ENCODE data around the gene PTGDS. TPM values are rescaled to one million over a fixed set of nuclear protein-coding genes. Genes with fewer than 3 reads are reported as not detected.

PTGDS gene
- total and polyA plus RNA-seq, 9 of the 15 experiments (the other 6 are each of a cell fraction or from before 2014, with no cell fraction given): 0.46 to 7.1 (median 2.0) TPM

DNA sequence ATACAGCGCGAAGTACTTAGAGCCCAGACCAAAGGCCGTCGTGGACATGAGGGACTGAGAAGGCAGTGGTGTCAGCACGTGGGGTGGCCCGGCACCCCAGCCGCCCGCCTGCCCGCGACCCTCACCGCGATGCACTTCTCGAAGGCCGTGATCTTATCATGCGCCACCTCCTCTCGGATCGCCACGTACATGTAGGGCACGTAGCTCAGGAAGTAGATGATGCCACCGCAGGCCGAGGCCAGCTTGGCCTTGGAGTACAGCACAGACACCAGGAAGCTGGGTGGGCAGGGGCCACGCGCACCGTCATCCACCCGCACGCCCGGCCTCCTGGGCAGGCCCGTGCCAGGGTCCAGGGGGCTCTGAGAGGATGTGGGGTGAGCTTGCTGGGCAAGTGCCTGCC lies 39.8 kb downstream of the PTGDS start:
- POLR2A ChIA-PET: no interaction called here
- 94% methylated on average over 26 of the region's 28 CpGs for WGBS (ENCODE audit: insufficient coverage, low coverage, missing lambda C conversion rate)

DNA sequence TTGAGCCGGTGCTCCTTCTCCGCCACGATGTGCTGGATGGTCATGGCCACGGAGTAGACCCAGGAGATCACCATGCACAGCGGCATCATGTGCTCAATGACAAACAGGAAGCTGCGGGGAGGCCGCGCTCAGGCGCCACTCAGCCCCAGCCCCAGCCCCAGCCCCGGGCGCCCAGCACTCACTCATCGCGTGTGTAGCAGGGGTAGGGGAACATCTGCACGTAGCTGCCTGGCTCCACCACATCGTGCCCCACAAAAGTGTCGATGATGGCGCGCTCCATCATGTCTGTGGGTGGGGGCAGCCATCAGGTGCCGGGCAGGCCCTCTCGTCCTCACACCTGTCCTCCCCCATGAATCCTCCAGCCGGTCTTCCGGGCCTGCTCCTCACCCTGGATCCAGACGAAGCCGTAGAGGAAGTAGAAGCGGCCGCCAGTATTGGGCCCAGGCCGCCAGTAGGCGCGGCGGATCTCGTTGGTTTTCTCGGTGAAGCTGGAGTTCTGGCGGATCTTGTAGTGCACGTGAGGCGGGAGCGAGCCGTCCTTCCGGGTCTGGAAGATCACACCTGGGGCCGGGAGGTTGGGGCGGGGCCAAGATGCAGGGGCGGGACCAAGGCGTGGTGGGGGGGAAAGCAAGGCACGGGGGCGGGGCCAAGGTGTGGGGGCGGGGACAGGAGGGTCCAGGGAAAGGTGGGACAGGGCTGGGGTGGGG lies 40.6 kb downstream of the PTGDS start:
- in situ Hi-C loops (cut with MboI): no loop called here
- H3K4me2 ChIP-seq (ENCODE audit: insufficient read depth, low read length): no peak overlapping the region
- DNase-seq (ENCODE audit: extremely low read depth in 1 of 4, low spot score in 3 of 4): peak in 2 of 4 experiments; percentile 32 to 47
- H3K79me2 ChIP-seq (ENCODE audit: control insufficient read depth, insufficient read depth, low read length): no peaks in the 10 kb centered on the region
- H3K4me1 ChIP-seq (replicated peaks in 1 of 2; ENCODE audit: control insufficient read depth in 2 of 2, insufficient read depth in 2 of 2, low read length in 2 of 2): peaks cover 4 to 74% of the 10 kb centered on the region in 2 experiments; a peak in 4 of 5 replicates
- WGBS (ENCODE audit: insufficient coverage, low coverage, missing lambda C conversion rate): 96% methylated on average over 22 of the region's 45 CpGs
- H3K27me3 ChIP-seq (ENCODE audit: control insufficient read depth in 2 of 2, insufficient read depth in 2 of 2, low read length in 2 of 2): no peaks in the 10 kb centered on the region
- BruUV-seq (replicated peaks): no TSS peak
- no peaks in the 10 kb centered on the region for H3K9me1 ChIP-seq (ENCODE audit: control insufficient read depth, insufficient read depth, low read length)
- TF ChIP-seq PTRF (tag; IDR thresholded peaks at IDR 0.05): no peak
- TF ChIP-seq, protein P1, sequence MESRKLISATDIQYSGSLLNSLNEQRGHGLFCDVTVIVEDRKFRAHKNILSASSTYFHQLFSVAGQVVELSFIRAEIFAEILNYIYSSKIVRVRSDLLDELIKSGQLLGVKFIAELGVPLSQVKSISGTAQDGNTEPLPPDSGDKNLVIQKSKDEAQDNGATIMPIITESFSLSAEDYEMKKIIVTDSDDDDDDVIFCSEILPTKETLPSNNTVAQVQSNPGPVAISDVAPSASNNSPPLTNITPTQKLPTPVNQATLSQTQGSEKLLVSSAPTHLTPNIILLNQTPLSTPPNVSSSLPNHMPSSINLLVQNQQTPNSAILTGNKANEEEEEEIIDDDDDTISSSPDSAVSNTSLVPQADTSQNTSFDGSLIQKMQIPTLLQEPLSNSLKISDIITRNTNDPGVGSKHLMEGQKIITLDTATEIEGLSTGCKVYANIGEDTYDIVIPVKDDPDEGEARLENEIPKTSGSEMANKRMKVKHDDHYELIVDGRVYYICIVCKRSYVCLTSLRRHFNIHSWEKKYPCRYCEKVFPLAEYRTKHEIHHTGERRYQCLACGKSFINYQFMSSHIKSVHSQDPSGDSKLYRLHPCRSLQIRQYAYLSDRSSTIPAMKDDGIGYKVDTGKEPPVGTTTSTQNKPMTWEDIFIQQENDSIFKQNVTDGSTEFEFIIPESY (CRISPR knock-in tag; IDR thresholded peaks at IDR 0.05): peak; percentile 94
- H2AFZ ChIP-seq (ENCODE audit: low read depth, low read length): no peak overlapping the region
- ChIA-PET POLR2A (no interaction called here), CTCF (ENCODE audit: low intra/inter-chr PET ratio) (no interaction called here)
- H3K9me3 ChIP-seq (replicated peaks; ENCODE audit: control insufficient read depth, insufficient read depth, low read depth, low read length): no peaks in the 10 kb centered on the region
- no peak for ATAC-seq
- H4K20me1 ChIP-seq (replicated peaks; ENCODE audit: control insufficient read depth, insufficient read depth, low read length): 0 out of 2 replicates have a peak, but pooled peaks cover 5% of the 10 kb centered on the region
- no peak overlapping the region for H3K9ac ChIP-seq (ENCODE audit: insufficient read depth in 1 of 2, low read depth in 2 of 2, low read length in 2 of 2)
- H3K4me3 ChIP-seq: no peak overlapping the region
- no peak for FAIRE-seq
- H3K27ac ChIP-seq (ENCODE audit: extremely low read depth, low read depth, low read length): no peak overlapping the region
- H3K36me3 ChIP-seq (ENCODE audit: control insufficient read depth, insufficient read depth, low read length): no peaks in the 10 kb centered on the region
- intact Hi-C loops (cut with micrococcal nuclease): no loop called here

More for the DNA sequence above, 39.8 kb downstream of the PTGDS start:
- Histone ChIP-seq H3K27ac (ENCODE audit: extremely low read depth, low read depth, low read length) (no peak overlapping the region), H3K79me2 (ENCODE audit: control insufficient read depth, insufficient read depth, low read length) (no peaks in the 10 kb centered on the region), H3K4me3 (no peak overlapping the region), H3K27me3 (ENCODE audit: control insufficient read depth in 2 of 2, insufficient read depth in 2 of 2, low read length in 2 of 2) (no peaks in the 10 kb centered on the region), H3K9me1 (ENCODE audit: control insufficient read depth, insufficient read depth, low read length) (no peaks in the 10 kb centered on the region), H4K20me1 (replicated peaks; ENCODE audit: control insufficient read depth, insufficient read depth, low read length) (0 out of 2 replicates have a peak, but pooled peaks cover 5% of the 10 kb centered on the region), H3K36me3 (ENCODE audit: control insufficient read depth, insufficient read depth, low read length) (no peaks in the 10 kb centered on the region), H3K4me2 (ENCODE audit: insufficient read depth, low read length) (no peak overlapping the region), H2AFZ (ENCODE audit: low read depth, low read length) (no peak overlapping the region), H3K9ac (ENCODE audit: insufficient read depth in 1 of 2, low read depth in 2 of 2, low read length in 2 of 2) (no peak overlapping the region), H3K9me3 (replicated peaks; ENCODE audit: control insufficient read depth, insufficient read depth, low read depth, low read length) (no peaks in the 10 kb centered on the region), H3K4me1 (replicated peaks in 1 of 2; ENCODE audit: control insufficient read depth in 2 of 2, insufficient read depth in 2 of 2, low read length in 2 of 2) (peaks cover 0 to 74% of the 10 kb centered on the region in 2 experiments; a peak in 2 of 5 replicates)
- TF ChIP-seq ZNF197 (CRISPR knock-in tag; IDR thresholded peaks at IDR 0.05; ENCODE audit: low read depth) (no peak), HNRNPL (IDR thresholded peaks at IDR 0.05; ENCODE audit: low read depth, low read length) (0 out of 2 replicates have a peak, but pooled peaks have one; percentile 25), NCOA1 (IDR thresholded peaks at IDR 0.05; ENCODE audit: low read depth) (no peak), HDAC8 (tag; IDR thresholded peaks at IDR 0.05) (no peak), ZC3H4 (CRISPR knock-in tag; IDR thresholded peaks at IDR 0.05; ENCODE audit: borderline replicate concordance) (peak; percentile 45; the same call in 1 of the 2 replicates), BMI1 (IDR thresholded peaks at IDR 0.05; ENCODE audit: low read length) (no peak)
- no peak for ATAC-seq
- CTCF ChIA-PET (ENCODE audit: low intra/inter-chr PET ratio): no interaction called here
- BruUV-seq (replicated peaks): no TSS peak
- DNase-seq (ENCODE audit: extremely low read depth in 1 of 4, low spot score in 3 of 4): no peak
- intact Hi-C loops (cut with micrococcal nuclease) (no loop called here), in situ Hi-C loops (cut with MboI) (no loop called here)
- FAIRE-seq: no peak
